Activated CD4-positive, CD25-positive, alpha-beta regulatory T cell (primary cell): ENCODE data around the gene SLC6A6.
"Not testable (repeated sequence)": the region's sequence is repeated elsewhere in the genome, so short reads cannot be mapped to it uniquely, and the experiment has no call there.

Experiments used
- DNase-seq, 4 experiments: peaks; one replicate each; lab custom pipeline; 2025; lab: John Stamatoyannopoulos, UW

The SLC6A6 gene

DNA sequence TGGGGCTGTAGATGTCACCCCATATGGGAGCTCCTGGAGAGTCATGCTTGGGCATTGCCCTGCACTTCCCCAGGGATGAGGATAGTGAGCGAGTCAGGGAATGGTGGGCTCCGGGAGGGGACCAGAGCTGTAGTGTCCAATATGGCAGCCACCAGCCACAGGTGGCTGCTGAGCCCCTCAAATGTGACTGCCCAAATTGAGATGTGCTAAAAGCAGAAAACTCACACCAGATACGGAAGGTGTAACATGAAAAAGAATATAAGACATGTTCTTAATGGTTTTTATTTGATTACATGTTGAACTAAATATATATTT, 106.1 kb downstream of the SLC6A6 start:
- no peak for DNase-seq

DNA sequence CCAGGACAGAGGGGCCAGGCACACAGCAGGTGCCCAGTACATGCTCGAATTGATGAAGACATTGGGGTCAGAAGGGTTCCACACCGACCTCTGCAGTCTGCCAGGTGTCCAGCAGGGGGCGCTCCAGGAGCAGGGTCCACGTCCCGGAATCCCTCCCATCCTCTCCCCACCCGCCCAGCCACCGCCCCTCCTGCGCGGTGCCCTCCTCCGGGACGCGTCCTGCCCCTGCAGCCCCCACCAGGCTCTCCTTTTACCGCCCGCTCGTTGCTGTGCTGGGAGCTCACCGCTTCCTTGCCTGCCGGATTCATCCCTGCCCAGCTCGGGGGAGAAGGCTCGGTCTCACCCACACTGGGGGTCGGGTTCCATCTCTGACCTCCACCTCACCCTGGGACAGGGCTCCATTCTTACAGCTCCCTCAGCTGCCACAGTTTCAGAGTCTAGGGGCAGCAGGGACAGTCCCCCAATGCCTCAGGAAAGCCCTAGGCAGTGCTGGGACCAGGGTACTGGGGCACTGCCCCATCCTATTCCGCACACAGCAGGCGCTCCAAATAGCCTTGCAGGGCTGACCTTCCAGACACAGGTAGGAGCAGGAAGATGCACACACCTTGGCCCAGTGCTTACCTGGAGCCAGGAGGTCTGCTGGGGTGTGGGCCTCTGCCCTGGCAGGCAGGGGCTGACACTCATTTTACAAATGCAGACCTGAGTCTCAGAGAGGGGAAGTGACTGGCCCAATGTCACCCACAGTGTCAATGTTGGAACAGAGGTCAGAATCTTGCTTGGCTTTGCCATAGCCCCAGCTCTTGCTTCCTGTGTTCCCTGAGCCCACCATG, 106.8 kb downstream of the SLC6A6 start:
- peak; percentile 40 to 67 (median 56) for DNase-seq

DNA sequence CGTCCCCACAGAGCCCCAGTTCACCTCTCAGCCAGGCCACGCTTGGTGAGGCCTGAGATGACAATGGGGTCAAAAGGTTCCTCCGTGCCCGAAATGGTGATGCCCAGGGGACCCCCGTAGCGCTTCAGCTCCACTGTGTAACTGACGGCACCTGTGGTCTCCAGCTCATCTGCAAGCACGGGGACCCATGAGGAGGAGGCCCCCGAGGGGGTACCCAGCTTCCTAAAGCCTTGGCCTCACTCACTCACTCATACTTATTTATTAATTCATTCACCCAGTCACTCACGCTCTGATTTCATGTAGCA, 107.3 kb downstream of the SLC6A6 start:
- no peak for DNase-seq

DNA sequence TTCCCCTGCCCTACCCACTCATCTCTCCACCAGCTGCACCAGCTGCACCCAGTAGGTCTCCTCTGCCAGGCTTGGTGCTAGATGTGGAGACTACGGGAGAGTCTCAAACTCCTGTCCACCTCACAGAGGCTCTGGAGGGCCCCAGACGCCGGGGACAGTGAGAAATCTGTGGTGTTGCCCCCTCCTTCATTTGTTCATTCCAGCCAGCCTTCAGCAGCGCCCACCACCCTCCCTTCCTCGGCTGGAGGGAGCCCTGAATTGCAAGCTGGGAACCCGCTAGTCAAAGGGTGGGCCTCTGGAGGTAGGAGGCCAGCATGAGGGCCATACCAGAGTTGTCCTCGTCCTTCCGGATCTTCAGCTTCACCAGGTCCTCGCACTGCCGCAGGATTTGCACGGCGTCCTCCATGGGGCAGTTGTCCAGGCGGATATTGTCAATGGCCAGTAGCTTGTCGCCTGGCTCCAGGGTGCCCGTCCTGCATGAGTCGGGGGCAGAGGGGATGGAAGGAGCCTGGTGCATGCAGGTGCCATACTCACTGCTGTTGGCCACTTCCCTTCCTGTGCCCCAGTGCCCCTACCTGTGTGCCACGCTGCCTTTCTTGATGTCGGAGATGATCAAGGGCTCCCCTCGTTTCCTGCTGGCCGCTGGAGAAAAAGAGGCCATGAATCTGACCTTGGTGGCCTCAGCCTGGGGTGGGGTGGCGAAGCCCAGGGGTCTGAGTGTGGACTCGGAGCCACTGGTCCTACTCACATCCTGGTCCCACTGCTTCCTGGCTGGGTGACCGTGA, 108.6 kb downstream of the SLC6A6 start:
- DNase-seq: no peak

DNA sequence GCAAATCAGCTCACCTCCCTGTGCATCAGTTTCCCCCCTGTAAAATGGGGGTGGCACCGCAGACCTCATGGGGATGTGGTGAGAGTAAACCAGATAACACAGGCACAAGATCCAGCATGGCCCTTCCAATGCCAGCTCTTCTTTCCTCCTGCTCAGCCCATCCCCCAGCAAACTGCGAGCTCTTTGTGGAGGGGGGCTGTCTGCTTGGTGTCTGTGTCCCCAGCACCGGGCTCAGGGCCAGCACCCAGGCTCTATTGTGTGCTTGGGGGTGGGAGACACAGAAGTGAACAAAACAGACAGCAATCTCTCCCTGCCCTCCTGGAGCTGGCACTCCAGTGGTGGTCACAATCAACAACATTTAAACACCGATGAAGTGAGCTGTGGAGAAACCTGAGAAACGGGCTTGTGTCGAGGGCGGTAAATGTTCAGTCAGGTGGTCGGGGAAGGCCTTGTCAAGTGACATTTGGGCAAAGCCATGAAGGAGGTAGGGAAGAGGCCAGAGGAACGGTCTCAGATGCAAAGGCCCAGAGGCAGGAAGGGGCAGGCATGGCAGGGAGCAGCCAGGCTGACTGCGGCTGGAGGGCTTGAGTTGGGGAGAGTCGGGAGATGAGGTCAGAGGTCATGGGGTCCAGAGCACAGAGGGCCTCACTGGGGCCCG, 109.3 kb downstream of the SLC6A6 start:
- no peak for DNase-seq

DNA sequence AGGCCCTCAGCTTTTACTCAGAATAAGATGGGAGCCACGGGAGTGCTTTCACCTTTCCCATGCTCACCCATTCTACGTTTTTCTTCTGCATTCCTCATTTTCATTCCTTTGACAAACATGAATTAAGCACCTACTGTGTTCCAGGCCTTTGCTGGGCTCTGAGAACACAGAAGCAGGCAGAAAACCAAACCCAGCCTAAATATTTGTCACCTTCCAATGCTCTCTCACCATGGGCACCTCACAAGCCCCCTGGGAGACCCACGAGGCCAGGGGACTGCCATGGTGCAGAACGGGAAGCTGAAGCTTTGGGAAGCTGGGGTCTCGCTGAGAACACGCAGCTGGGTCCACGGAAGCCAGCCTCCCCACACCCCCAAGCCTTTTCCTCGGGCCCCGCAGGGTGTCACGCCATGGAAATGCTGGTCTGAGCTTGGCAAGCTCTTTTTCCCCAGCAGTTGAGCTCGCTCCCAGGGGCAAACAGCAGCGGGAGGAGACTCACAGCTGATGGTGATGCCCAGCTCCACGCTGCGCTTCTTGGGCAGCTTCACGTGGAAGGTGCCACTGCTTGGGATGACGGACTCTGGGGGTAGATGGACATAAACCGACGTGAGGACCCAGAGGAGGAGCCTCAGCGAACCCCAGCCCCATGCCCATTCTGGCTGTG, 110.0 kb downstream of the SLC6A6 start:
- DNase-seq: no peak

DNA sequence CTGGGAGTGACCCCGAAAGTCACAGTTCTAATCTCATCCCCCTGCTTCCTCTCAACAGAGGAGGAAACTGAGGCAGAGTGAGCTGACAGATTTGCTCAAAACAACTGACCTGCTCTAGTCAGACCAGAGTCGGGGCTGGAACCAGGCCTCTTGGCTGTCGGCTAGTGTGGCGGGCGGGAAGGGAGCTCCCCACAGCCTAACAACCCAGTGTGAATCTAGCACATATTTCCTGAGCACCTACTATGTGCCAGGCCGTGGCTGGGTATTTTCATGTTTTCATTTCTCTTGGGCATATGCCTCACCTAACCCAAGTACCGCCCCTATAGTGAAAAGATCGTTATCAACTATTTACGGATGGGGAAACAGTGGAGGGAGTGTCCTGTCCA, 110.5 kb downstream of the SLC6A6 start:
- no peak for DNase-seq

DNA sequence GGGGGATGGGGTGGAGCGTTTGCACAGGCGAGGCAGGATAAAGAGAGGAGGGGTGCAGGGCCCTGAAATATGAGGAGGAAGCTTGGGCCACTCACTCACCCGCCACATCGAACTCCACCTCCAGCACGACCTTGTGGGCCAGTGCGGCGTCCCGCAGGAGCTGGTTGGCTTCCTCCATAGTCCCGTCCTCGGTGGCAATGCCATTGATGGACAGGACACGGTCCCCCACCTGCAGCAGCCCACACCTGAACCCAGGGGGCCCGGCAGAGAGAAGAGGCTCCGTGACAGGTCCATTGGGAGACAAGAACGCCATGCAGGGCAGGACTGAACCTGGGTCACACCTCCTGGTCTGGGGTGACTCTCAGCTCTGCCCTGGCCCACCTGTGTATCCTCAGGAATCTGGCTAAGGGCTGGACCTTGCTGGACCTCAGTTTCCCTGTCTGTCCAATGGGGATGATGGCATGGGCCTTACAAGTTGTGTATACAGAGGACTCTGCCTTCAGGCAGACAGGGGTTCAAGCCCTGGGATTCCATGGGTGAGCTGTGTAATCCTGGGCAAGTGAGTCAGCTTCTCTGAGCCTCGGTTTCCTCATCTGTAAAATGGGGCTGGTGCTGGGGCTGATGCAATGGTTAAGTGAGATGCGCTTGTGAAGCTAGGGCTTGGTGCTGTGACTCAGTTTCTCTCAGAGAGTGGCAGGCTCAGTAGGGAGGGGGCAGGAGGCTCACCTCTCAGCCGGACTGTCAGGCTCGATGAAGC, 111.3 kb downstream of the SLC6A6 start:
- DNase-seq: no peak

DNA sequence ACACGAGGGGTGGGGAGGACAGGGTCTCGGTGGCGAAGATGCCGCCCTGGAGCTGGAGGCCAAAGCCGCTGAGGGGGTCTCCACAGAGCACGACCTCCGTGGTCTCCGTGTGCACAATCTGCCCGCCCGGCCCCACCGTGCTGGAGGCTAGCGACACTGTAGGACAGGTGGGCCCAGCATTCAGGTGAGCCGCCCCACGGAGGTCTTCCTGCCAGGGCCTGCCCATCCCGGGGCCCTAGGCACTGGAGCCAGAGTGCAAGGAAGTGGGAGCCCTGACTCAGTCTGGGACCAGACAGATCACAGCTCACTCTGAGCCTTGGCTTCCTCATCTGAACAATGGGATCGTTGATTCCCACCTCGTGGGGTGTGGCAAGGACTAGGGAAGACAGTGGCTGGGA, 111.9 kb downstream of the SLC6A6 start:
- DNase-seq: no peak

DNA sequence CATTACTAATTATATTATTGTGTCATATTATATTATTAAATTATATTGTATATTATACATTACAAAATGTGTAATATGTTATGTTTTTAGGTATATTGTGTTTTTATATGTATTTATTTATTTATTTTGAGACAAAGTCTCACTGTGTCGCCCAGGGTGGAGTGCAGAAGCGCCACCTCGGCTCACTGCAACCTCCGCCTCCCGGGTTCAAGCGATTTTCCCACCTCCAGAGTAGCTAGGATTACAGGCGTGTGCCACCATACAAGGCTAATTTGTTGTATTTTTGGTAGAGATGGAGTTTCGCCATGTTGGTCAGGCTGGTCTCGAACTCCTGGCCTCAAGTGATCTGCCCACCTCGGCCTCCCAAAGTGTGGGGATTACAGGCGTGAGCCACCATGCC, 113.1 kb downstream of the SLC6A6 start:
- not testable (repeated sequence) for DNase-seq

DNA sequence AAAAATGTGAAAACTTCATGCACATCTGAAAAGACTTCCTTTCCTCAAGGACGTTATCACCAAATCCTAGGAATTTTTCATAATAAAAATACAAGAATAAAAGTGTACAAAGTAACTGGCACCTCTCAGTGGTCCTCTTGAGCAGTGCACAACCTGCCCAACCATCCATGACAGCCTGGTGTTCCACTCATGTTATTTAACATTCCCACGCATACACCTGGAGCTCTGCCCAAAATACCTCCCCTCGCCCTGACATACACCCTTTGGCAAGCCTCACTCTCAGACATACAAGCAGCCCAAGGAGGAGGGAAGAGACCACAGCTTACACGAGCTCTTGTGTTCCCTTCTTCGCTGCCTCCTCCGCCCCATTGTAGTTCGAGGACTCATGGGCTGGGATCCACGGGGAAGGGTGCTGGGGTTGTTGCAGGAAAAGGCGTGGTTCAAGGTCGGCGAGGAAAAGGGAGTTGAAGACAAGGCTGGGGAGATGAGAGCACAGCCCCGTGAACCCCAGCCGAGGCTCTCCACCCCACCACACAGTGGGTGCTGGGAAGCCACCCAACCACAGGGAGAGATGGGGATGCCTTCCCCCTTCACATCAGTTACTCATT, 114.4 kb downstream of the SLC6A6 start:
- no peak for DNase-seq

DNA sequence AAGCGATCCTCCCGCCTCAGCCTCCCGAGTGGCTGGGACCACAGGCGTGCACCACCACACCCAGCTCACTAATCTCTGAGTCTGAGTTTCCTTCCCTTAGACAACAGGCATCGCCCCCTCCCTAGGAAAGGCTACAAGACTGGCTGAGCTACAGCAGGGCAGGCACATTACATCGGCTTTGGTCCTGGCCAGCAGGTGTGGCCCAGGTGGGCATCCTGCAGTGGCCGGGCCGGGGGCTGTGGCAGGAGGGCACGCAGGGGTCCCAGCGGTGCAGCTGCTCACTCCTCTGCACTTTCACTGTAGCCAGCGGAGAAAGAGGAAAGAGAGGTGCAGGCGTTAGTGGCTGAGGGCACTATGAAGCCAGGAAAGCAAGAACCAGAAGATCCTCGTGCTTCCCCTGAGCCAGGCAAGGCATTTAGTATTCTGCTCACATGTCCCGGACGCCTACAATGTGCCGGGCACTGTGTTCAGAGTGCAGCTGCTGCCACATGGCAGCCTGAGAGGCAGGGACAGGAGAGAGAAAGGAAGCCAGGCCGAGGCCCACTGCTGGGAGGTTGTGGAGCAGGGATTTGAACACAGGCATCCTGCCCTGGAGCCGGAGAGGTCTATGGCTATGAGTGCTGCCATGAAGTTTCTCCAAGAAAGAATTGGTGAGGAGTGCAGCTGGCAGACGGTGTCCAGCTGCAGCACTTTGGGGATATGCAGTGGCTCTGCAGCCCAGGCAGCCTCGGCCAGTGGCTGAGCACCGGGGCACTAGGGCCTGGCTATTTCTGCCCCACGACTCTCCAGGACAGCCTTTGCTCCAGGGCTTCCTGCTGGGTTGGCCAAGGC, 115.4 kb downstream of the SLC6A6 start:
- no peak for DNase-seq

DNA sequence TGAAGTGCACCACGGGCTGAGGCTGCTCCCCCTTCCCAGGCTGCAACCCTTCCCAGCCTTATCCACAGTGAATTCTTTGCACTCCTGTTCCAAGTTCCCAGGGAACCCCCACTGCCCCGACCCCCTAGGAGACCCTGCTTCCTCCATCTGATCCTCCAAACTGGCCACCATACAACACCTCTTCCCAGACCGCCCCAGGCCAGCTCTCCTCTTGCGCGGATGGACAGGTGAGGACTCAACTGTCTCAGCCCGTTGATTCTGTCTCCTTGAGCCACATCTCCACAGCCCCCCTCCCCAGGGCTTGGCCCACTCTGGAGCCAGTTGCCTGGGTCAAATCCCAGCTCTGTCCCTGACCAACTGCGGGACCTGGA, 116.0 kb downstream of the SLC6A6 start:
- DNase-seq: no peak

DNA sequence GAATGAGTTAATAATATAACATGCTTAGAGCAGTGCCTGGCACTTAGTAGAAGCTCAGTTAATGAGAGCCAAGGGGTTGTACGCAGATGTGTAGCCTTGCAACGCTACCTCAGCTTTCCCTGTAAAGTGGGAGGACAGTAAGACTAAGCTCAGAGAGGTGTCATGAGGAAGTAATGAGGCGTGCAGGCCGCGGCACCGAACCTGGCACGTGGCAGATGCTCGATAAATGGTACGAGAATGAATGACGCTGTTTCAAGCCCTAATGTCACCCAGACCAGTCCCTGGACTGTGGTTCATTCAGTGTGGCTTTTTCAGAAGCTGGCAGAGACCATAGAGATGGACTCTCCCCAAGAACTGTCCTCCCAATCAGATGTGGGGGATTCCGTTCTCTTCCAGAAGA, 116.5 kb downstream of the SLC6A6 start:
- DNase-seq: no peak

DNA sequence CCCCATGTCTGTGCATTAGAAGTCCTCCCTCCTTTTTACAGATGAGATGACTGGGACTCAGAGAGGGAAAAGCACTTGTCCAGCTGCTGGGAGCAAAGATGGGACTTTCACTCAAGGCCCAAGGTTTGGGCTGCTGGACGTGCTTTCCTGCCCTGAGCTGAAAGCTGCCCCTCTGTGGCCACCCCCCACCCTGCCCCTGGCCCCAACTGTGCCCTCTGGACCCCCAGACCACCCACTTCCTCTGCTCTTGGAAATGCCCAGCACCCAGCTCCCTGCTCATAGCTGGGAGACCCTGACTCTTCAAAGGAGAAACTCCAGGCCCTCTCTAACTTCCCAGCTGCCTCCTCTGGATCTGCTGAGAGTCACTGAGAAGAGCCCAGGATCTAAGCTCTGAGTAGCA, 117.0 kb downstream of the SLC6A6 start:
- no peak for DNase-seq

DNA sequence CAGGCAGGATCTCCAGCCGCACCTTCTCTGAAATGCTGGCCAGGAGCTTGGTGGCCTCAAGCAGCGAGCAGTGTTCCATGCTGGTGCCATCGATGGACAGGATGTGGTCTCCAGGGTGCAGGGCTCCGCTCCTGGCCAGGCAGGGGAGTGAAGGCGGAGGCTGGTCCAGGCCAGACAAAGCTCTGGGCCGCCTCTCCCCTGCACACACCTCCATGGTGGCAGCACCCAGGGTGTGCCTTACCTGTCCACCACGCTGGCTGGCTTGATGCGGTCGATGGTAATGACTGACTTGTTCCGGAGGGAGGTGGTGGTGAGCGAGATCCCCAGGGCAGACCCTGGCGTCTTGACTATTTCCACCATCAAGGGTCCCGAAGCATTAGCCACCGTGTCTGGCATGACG, 117.7 kb downstream of the SLC6A6 start:
- DNase-seq: no peak

DNA sequence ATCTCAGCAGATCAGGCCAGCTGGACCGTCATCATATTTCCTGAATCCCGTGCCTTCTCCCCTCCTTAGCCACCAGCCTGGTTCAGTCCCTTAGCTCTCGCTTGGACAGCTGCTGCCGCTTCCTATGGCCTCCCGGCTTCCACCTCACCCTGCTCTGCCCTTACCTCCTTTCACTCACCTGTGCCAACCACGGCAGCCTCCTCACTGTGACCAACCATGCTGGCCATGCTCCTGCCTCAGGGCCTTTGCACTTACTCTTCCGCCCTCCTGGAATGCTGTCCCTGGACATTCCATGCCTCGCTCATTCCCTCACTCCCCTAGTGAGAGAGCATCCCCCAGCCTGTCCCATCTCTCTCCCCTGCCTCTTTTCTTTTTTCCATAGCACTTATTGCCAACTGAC, 118.6 kb downstream of the SLC6A6 start:
- no peak for DNase-seq

DNA sequence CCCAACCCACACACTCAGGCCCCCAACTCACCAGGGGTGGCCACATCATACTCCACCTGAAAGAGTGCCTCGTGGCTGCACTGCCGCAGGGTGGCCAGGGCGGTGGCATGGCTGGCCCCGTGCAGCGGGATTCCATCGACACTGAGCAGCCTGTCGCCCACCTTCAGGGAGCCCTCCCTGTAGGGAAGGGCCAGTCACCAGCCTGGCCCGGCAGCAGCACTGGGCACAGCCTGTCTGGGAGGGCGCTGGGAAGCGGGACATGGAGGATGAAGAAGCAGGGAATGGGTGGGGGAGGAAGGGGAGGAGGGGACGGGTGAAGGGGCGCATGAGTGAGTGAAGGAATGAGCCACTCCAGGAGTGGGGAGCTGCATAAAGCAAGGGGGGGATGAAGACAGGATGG, 119.2 kb downstream of the SLC6A6 start:
- no peak for DNase-seq

DNA sequence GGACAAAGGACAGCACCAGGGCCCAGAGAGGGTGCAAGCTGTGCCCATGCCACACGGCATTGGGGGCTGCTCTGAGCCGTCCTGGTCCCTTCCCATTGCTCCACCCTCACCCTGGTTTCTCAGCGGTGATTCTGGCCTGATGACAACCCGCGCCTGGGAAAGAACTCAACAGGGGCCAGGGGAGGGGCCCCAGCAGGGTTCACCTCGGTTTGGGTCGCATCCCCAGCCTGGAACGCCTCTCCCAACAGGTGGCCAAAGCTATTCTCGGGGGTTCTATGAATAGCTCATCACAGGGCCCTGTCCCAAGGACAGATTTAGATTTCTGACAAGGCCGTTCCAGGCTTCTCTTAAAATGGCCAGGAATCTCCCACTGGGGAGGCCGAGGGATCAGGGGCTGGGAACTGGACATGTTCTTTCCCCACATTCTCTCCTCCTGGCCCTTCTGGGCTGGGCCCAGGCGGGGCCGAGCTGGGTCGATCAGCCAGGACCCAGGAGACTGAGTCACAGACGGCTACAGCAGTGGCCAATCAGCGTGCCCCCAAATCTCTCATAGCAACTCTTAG, 119.8 kb downstream of the SLC6A6 start:
- DNase-seq: no peak

DNA sequence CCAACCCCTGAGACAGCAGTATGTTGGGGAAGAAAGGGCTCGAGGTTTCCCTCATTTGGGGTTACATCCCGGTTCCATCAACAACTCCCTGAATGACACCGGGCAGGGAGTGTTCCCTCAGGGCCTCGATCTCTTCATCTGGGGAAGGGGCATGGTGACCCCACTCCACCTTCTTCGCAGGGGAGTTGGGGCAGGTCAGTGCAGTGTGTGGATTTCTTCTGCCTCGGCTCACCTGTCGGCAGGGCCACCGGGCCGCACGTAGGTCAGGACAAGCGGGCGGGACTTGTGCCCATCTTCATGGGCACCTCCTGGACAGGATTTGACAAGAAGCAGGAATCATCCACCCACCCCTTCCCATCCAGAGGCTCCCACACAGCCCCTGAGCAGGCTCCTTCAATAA, 120.4 kb downstream of the SLC6A6 start:
- DNase-seq: no peak
